AG09309 (cell line): ENCODE data around the gene CCNB3.

Experiments
- DNase-seq: peaks from one replicate; pipeline ENCODE4 v3.0.0-alpha.2; 2010; ENCODE audit warnings: low read depth
- H3K4me3 ChIP-seq: 2 replicates; pipeline ENCODE4 v1.5.1; 2011; ENCODE audit warnings: mild to moderate bottlenecking, low read depth, low read length, moderate library complexity; ENCODE audit not compliant: control insufficient read depth
- TF ChIP-seq, protein P1 (sequence below): IDR thresholded peaks from 2 replicates; pipeline ENCODE4 v1.5.1; 2011; ENCODE audit warnings: mild to moderate bottlenecking, low read depth, low read length, inconsistent platforms; ENCODE audit not compliant: insufficient read depth, control insufficient read depth; ENCODE audit errors: missing control alignments

Gene CCNB3

DNA sequence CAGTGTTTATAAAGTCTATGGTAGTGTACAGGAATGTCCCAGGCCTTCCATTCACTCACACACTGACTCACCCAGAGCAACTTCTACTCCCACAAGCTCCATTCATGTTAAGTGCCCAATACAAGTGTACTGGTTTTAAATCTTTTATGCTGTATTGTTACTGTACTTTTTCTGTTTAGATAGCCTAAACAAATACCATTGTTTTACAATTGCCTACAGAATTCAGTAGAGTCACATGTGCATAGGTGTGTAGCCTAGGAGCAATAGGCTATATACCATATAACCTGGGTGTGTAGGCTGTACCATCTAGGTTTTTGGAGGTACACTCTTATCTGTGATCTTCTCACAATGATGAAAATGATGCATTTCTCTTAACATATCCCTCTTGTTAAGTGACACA is 139.4 kb downstream of the CCNB3 start:
- DNase-seq: no peak
- no peak overlapping the region for H3K4me3 ChIP-seq
- TF ChIP-seq, protein P1, sequence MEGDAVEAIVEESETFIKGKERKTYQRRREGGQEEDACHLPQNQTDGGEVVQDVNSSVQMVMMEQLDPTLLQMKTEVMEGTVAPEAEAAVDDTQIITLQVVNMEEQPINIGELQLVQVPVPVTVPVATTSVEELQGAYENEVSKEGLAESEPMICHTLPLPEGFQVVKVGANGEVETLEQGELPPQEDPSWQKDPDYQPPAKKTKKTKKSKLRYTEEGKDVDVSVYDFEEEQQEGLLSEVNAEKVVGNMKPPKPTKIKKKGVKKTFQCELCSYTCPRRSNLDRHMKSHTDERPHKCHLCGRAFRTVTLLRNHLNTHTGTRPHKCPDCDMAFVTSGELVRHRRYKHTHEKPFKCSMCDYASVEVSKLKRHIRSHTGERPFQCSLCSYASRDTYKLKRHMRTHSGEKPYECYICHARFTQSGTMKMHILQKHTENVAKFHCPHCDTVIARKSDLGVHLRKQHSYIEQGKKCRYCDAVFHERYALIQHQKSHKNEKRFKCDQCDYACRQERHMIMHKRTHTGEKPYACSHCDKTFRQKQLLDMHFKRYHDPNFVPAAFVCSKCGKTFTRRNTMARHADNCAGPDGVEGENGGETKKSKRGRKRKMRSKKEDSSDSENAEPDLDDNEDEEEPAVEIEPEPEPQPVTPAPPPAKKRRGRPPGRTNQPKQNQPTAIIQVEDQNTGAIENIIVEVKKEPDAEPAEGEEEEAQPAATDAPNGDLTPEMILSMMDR: no peak

DNA sequence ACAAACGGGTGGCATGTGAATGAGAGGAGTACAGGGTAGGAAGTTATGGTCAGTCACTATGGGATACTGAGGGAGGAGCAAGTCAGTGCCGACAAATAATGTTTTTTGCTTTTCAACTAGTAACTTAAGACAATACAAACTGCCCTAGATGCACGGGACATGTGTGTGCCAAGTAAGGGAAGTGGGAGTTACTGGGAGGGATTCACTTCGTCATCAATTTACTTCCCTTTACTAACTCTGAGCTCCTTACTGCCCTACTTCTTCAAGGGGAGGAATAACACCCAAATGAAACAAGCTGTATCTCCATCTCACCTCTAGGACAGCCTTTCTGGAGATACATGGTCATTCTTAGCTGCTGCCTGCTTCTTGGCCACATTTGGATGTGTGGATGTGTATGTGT is 168.4 kb downstream of the CCNB3 start:
- TF ChIP-seq, protein P1: no peak
- H3K4me3 ChIP-seq: no peak overlapping the region
- DNase-seq: no peak

DNA sequence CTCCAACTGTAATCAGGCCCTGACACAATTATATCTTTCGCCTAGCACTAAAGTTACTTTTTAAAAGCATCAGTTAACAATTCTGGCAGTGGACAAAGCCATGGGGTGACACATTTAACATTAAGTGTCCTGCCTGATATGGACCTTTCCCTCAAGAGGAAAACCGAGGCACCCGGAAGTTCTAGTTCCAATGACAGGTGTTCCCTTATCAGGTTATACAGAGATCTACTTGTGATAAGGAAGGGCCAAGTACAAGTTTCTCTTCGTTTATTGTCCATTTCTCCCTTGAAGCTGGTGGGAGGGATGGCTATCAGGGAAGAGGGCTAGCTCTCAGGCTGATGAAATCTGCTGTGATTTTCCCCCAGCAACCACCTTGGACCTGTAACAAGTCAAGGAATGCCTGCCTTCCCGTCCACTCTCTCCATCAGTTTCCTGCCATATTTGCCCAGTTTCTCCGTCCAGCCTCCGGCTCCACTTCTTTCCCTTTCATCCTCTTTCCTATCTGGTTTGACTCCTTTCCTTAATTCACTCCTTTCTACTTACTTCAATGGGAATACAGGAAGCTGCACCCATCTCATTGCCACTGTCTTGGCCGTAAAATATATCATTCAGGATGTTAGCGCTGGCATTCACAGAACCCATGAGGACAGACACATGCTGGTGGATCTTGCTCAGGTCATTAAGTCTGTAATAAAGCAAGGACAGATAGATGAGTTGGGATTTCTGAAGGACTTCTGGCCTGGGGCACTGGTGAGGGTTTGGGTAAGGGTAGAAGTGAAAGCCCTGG is 171.1 kb downstream of the CCNB3 start:
- no peak for DNase-seq
- TF ChIP-seq, protein P1: no peak
- H3K4me3 ChIP-seq: no peak overlapping the region

DNA sequence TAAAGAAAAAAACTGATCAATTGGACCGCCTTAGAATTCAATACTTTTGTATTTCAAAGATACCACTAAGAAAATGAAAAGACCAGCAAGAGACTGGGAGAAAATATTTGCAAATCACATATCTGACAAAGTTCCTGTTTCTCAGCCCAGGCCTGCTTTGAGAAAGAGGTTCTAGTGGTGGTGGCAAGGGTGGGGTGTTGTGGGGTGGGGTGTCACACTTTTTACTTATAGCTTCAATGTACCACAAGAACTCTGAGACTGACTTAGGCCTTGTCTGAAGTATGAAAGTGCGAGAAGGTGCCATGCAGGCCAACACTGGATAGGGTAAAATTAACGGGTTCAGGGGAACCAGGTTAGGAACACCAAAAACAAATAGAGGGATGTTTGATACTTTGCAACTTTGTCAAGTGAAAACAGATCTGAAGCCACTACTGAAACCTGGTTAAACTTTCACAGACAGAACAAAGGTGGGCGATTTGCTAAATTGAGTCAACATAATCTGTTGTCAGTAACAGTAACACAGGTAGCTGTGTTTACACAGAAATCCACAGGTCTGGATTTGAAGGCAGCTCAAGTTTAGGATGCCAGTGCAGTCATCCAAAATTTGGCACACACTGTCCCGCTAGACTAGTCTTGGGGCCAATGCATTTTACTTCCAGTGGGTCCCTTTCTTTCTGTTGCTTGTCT is 177.3 kb downstream of the CCNB3 start:
- DNase-seq: no peak
- TF ChIP-seq, protein P1: no peak
- H3K4me3 ChIP-seq: no peak overlapping the region

DNA sequence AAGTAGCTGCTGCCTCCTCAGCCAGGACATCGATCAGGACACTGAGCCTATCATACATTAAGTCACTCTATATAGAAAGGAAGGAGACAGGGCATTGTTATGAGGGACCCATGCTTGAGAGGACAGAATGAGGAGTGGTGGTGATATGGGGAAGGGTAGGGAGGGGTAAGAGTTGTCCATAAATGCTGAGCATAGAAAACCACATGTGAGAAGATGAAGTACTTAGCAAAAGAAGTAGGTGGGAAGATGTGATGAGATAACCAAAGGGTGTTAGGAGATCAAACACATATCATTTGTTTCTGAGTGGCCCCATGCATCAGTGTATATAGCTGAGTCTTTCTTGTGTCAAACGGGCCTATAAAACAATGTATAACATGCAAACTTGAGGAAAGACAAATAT is 182.0 kb downstream of the CCNB3 start:
- TF ChIP-seq, protein P1: no peak
- H3K4me3 ChIP-seq: no peak overlapping the region
- no peak for DNase-seq

DNA sequence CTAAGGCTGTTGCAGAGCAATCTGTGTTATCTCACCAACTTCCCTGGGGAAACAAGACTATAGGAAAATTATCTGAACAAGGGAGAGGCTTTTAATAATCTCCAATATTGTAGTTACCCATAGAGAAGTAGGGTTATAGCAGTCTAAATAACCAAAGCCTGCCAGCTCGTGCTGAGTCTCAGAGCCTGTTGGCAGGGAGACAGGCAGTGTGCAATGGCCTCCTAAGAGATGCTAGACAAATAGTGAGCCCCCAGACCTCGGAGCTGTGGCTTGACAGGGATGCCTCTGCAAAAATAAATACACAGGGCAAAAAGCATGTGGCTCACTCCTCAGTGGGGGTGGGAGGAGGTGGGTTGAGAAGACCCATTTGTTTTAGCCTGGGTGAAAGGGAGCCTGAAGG is 189.3 kb downstream of the CCNB3 start:
- no peak overlapping the region for H3K4me3 ChIP-seq
- TF ChIP-seq, protein P1: no peak
- no peak for DNase-seq
